ENCODE measurements around the gene ZNF48.
"Not testable (repeated sequence)": the region's sequence is repeated elsewhere in the genome, so short reads cannot be mapped to it uniquely, and the experiment has no call there.

ZNF48 gene

DNA sequence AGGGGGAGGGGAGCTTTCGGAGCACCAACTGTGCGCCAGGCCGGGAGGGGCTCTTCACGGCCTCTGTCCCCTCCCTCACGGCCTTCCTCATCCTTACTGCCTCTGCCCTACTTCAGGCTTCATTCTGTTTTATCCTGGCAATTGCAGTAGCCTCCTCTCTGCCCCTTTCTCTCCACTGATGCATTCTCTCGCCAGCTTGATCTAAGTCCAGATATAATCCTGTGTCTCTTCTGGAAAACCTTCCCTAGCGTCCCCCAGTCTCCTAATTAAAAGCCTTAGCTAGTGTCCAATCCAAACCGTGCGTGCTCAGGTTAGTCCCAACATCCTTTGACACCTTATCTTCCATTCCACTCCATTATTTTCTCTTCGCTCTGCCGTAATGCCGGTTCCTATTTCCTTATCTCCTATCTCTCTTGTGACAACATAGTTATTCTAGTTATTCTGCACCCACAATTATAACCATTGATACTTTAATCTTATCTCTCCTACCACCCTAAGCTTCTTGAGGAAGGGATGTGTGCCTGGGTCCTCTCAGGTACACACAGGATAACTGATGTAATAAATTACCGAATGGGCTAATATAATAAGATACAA is 869 bp downstream of the ZNF48 start:
- no peak for ATAC-seq
- TF ChIP-seq OSR1 (CRISPR knock-in tag; IDR thresholded peaks at IDR 0.05) (no peak), CSDC2 (CRISPR knock-in tag; IDR thresholded peaks at IDR 0.05) (no peak), CREB5 (CRISPR knock-in tag; IDR thresholded peaks at IDR 0.05; ENCODE audit: low read depth) (no peak), ZFP30 (CRISPR knock-in tag; IDR thresholded peaks at IDR 0.05) (no peak), ARNTL (CRISPR knock-in tag; IDR thresholded peaks at IDR 0.05; ENCODE audit: borderline replicate concordance, low read depth) (no peak), ISL1 (CRISPR knock-in tag; IDR thresholded peaks at IDR 0.05) (no peak), ESRRG (CRISPR knock-in tag; IDR thresholded peaks at IDR 0.05) (no peak), TSHZ2 (CRISPR knock-in tag; IDR thresholded peaks at IDR 0.05) (no peak)
- TF ChIP-seq, protein P1, sequence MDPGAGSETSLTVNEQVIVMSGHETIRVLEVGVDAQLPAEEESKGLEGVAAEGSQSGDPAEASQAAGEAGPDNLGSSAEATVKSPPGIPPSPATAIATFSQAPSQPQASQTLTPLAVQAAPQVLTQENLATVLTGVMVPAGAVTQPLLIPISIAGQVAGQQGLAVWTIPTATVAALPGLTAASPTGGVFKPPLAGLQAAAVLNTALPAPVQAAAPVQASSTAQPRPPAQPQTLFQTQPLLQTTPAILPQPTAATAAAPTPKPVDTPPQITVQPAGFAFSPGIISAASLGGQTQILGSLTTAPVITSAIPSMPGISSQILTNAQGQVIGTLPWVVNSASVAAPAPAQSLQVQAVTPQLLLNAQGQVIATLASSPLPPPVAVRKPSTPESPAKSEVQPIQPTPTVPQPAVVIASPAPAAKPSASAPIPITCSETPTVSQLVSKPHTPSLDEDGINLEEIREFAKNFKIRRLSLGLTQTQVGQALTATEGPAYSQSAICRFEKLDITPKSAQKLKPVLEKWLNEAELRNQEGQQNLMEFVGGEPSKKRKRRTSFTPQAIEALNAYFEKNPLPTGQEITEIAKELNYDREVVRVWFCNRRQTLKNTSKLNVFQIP (CRISPR knock-in tag; IDR thresholded peaks at IDR 0.05; ENCODE audit: borderline replicate concordance, low read depth): no peak

- ATAC-seq: not testable (repeated sequence)
Measured at GRCh38 chr16:30396627-30397026, 1.4 kb downstream of the ZNF48 start.

- TF ChIP-seq ZNF70 (CRISPR knock-in tag; IDR thresholded peaks at IDR 0.05): no peak
- no peak for TF ChIP-seq BACH2 (CRISPR knock-in tag; IDR thresholded peaks at IDR 0.05; ENCODE audit: borderline replicate concordance)
- TF ChIP-seq CSDC2 (CRISPR knock-in tag; IDR thresholded peaks at IDR 0.05): no peak
- no peak for TF ChIP-seq ARNTL (CRISPR knock-in tag; IDR thresholded peaks at IDR 0.05; ENCODE audit: borderline replicate concordance, low read depth)
- TF ChIP-seq ZFP3 (CRISPR knock-in tag; IDR thresholded peaks at IDR 0.05): no peak
- no peak for TF ChIP-seq ZNF8 (CRISPR knock-in tag; IDR thresholded peaks at IDR 0.05)
- TF ChIP-seq TSHZ2 (CRISPR knock-in tag; IDR thresholded peaks at IDR 0.05): no peak
- TF ChIP-seq, protein P2, sequence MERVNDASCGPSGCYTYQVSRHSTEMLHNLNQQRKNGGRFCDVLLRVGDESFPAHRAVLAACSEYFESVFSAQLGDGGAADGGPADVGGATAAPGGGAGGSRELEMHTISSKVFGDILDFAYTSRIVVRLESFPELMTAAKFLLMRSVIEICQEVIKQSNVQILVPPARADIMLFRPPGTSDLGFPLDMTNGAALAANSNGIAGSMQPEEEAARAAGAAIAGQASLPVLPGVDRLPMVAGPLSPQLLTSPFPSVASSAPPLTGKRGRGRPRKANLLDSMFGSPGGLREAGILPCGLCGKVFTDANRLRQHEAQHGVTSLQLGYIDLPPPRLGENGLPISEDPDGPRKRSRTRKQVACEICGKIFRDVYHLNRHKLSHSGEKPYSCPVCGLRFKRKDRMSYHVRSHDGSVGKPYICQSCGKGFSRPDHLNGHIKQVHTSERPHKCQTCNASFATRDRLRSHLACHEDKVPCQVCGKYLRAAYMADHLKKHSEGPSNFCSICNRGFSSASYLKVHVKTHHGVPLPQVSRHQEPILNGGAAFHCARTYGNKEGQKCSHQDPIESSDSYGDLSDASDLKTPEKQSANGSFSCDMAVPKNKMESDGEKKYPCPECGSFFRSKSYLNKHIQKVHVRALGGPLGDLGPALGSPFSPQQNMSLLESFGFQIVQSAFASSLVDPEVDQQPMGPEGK (CRISPR knock-in tag; IDR thresholded peaks at IDR 0.05; ENCODE audit: borderline replicate concordance): no peak
- no peak for TF ChIP-seq ISL1 (CRISPR knock-in tag; IDR thresholded peaks at IDR 0.05)
- no peak for TF ChIP-seq PPARA (CRISPR knock-in tag; IDR thresholded peaks at IDR 0.05; ENCODE audit: borderline replicate concordance)
- TF ChIP-seq, protein P3, sequence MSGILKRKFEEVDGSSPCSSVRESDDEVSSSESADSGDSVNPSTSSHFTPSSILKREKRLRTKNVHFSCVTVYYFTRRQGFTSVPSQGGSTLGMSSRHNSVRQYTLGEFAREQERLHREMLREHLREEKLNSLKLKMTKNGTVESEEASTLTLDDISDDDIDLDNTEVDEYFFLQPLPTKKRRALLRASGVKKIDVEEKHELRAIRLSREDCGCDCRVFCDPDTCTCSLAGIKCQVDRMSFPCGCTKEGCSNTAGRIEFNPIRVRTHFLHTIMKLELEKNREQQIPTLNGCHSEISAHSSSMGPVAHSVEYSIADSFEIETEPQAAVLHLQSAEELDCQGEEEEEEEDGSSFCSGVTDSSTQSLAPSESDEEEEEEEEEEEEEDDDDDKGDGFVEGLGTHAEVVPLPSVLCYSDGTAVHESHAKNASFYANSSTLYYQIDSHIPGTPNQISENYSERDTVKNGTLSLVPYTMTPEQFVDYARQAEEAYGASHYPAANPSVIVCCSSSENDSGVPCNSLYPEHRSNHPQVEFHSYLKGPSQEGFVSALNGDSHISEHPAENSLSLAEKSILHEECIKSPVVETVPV (CRISPR knock-in tag; IDR thresholded peaks at IDR 0.05): no peak
- no peak for TF ChIP-seq RARB (CRISPR knock-in tag; IDR thresholded peaks at IDR 0.05)
- no peak for TF ChIP-seq ESRRG (CRISPR knock-in tag; IDR thresholded peaks at IDR 0.05)
- no peak for ATAC-seq
Measured at GRCh38 chr16:30397056-30397455, 1.8 kb downstream of the ZNF48 start.

All from SK-N-SH treated with all-trans-retinoic acid at 6 μM for 48 hours (cell line).